ENCODE data around the gene OPCML.

Gene OPCML

DNA sequence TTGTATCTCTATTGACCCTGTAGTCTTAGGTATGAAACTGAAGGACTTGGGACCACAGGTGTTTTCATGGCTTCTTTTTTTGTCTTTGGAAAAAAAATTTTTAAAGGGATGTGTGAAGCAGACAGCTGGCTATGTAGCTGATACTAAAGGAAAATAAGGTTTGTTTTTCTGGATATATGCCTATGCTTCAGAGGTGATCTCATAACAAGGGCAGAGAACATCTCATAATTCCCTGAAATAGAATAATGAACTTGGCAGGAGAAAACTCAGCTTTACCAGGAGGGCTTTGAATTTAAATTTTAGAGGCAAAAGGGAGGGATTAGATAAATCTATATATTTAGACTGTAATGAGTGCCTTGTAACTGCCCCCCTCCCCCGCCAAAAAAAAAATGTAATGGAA, 714.9 kb downstream of the OPCML start:
- Histone ChIP-seq H2AFZ (ENCODE audit: low read length, unreplicated experiment) (no peak overlapping the region), H3K27me3 (ENCODE audit: insufficient read depth, low read length) (no peaks in the 10 kb centered on the region), H3K36me3 (ENCODE audit: insufficient read depth, low read length) (no peaks in the 10 kb centered on the region), H3K79me2 (ENCODE audit: control insufficient read depth, insufficient read depth, low read length, unreplicated experiment) (no peaks in the 10 kb centered on the region), H3K4me1 (ENCODE audit: control insufficient read depth, insufficient read depth, low read length, unreplicated experiment) (no peaks in the 10 kb centered on the region), H3K4me3 (ENCODE audit: low read depth, low read length) (no peak overlapping the region), H3K27ac (ENCODE audit: low read depth, low read length) (no peak overlapping the region)

- Histone ChIP-seq H3K4me1 (ENCODE audit: control insufficient read depth, insufficient read depth, low read length, unreplicated experiment) (no peaks in the 10 kb centered on the region), H3K27me3 (ENCODE audit: insufficient read depth, low read length) (no peaks in the 10 kb centered on the region), H3K27ac (ENCODE audit: low read depth, low read length) (no peak overlapping the region), H2AFZ (ENCODE audit: low read length, unreplicated experiment) (no peak overlapping the region), H3K4me3 (ENCODE audit: low read depth, low read length) (no peak overlapping the region), H3K36me3 (ENCODE audit: insufficient read depth, low read length) (no peaks in the 10 kb centered on the region), H3K79me2 (ENCODE audit: control insufficient read depth, insufficient read depth, low read length, unreplicated experiment) (no peaks in the 10 kb centered on the region)
Observed at GRCh38 chr11:132814410-132814809, 717.9 kb downstream of the OPCML start.

GRCh38 chr11:132811649-132812048, 720.7 kb downstream of the OPCML start:
- Histone ChIP-seq H3K4me1 (ENCODE audit: control insufficient read depth, insufficient read depth, low read length, unreplicated experiment) (no peaks in the 10 kb centered on the region), H2AFZ (ENCODE audit: low read length, unreplicated experiment) (no peak overlapping the region), H3K4me3 (ENCODE audit: low read depth, low read length) (no peak overlapping the region), H3K27ac (ENCODE audit: low read depth, low read length) (no peak overlapping the region), H3K36me3 (ENCODE audit: insufficient read depth, low read length) (no peaks in the 10 kb centered on the region), H3K79me2 (ENCODE audit: control insufficient read depth, insufficient read depth, low read length, unreplicated experiment) (no peaks in the 10 kb centered on the region), H3K27me3 (ENCODE audit: insufficient read depth, low read length) (no peaks in the 10 kb centered on the region)

GRCh38 chr11:132809070-132809469, 723.2 kb downstream of the OPCML start:
- Histone ChIP-seq H3K4me3 (ENCODE audit: low read depth, low read length) (no peak overlapping the region), H3K27ac (ENCODE audit: low read depth, low read length) (no peak overlapping the region), H3K79me2 (ENCODE audit: control insufficient read depth, insufficient read depth, low read length, unreplicated experiment) (no peaks in the 10 kb centered on the region), H3K36me3 (ENCODE audit: insufficient read depth, low read length) (no peaks in the 10 kb centered on the region), H3K27me3 (ENCODE audit: insufficient read depth, low read length) (no peaks in the 10 kb centered on the region), H2AFZ (ENCODE audit: low read length, unreplicated experiment) (no peak overlapping the region), H3K4me1 (ENCODE audit: control insufficient read depth, insufficient read depth, low read length, unreplicated experiment) (no peaks in the 10 kb centered on the region)

- H3K4me1 ChIP-seq (ENCODE audit: control insufficient read depth, insufficient read depth, low read length, unreplicated experiment): no peaks in the 10 kb centered on the region
- no peaks in the 10 kb centered on the region for H3K27me3 ChIP-seq (ENCODE audit: insufficient read depth, low read length)
- H3K79me2 ChIP-seq (ENCODE audit: control insufficient read depth, insufficient read depth, low read length, unreplicated experiment): no peaks in the 10 kb centered on the region
- H3K36me3 ChIP-seq (ENCODE audit: insufficient read depth, low read length): no peaks in the 10 kb centered on the region
- no peak overlapping the region for H3K4me3 ChIP-seq (ENCODE audit: low read depth, low read length)
- no peak overlapping the region for H2AFZ ChIP-seq (ENCODE audit: low read length, unreplicated experiment)
- no peak overlapping the region for H3K27ac ChIP-seq (ENCODE audit: low read depth, low read length)
Observed at GRCh38 chr11:132804258-132804657, 728.0 kb downstream of the OPCML start.

GRCh38 chr11:132803436-132803835, 728.9 kb downstream of the OPCML start:
- Histone ChIP-seq H3K79me2 (ENCODE audit: control insufficient read depth, insufficient read depth, low read length, unreplicated experiment) (no peaks in the 10 kb centered on the region), H3K4me3 (ENCODE audit: low read depth, low read length) (no peak overlapping the region), H3K4me1 (ENCODE audit: control insufficient read depth, insufficient read depth, low read length, unreplicated experiment) (no peaks in the 10 kb centered on the region), H2AFZ (ENCODE audit: low read length, unreplicated experiment) (no peak overlapping the region), H3K27ac (ENCODE audit: low read depth, low read length) (no peak overlapping the region), H3K27me3 (ENCODE audit: insufficient read depth, low read length) (no peaks in the 10 kb centered on the region), H3K36me3 (ENCODE audit: insufficient read depth, low read length) (no peaks in the 10 kb centered on the region)

DNA sequence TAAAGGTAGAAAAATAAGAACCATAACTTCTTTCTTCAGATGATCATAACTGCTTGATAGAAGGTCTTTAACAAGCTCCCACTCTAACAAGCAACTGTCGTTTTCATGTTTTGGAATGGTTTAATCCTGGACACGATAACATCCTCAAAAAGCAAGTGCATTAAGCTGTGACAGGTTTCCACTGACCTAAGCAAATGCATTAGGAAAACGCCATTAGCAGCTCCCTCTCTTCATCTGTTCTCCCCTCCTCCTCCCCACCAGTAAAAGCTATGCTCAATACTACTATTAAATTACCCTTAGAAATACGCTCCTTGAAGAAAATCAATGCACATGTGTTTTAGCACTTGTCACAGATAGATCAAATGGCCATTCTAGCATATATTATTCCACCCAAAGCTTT, 729.4 kb downstream of the OPCML start:
- no peak overlapping the region for H3K4me3 ChIP-seq (ENCODE audit: low read depth, low read length)
- H3K36me3 ChIP-seq (ENCODE audit: insufficient read depth, low read length): no peaks in the 10 kb centered on the region
- H3K79me2 ChIP-seq (ENCODE audit: control insufficient read depth, insufficient read depth, low read length, unreplicated experiment): no peaks in the 10 kb centered on the region
- H3K27ac ChIP-seq (ENCODE audit: low read depth, low read length): no peak overlapping the region
- no peak overlapping the region for H2AFZ ChIP-seq (ENCODE audit: low read length, unreplicated experiment)
- no peaks in the 10 kb centered on the region for H3K4me1 ChIP-seq (ENCODE audit: control insufficient read depth, insufficient read depth, low read length, unreplicated experiment)
- no peaks in the 10 kb centered on the region for H3K27me3 ChIP-seq (ENCODE audit: insufficient read depth, low read length)

- no peak overlapping the region for H3K27ac ChIP-seq (ENCODE audit: low read depth, low read length)
- H3K27me3 ChIP-seq (ENCODE audit: insufficient read depth, low read length): no peaks in the 10 kb centered on the region
- no peaks in the 10 kb centered on the region for H3K36me3 ChIP-seq (ENCODE audit: insufficient read depth, low read length)
- H3K4me1 ChIP-seq (ENCODE audit: control insufficient read depth, insufficient read depth, low read length, unreplicated experiment): no peaks in the 10 kb centered on the region
- H3K4me3 ChIP-seq (ENCODE audit: low read depth, low read length): no peak overlapping the region
- no peaks in the 10 kb centered on the region for H3K79me2 ChIP-seq (ENCODE audit: control insufficient read depth, insufficient read depth, low read length, unreplicated experiment)
- no peak overlapping the region for H2AFZ ChIP-seq (ENCODE audit: low read length, unreplicated experiment)
Observed at GRCh38 chr11:132793831-132794230, 738.5 kb downstream of the OPCML start.

GRCh38 chr11:132792341-132793140, 739.8 kb downstream of the OPCML start:
- Histone ChIP-seq H3K4me1 (ENCODE audit: control insufficient read depth, insufficient read depth, low read length, unreplicated experiment) (no peaks in the 10 kb centered on the region), H3K36me3 (ENCODE audit: insufficient read depth, low read length) (no peaks in the 10 kb centered on the region), H3K4me3 (ENCODE audit: low read depth, low read length) (no peak overlapping the region), H3K27ac (ENCODE audit: low read depth, low read length) (no peak overlapping the region), H3K27me3 (ENCODE audit: insufficient read depth, low read length) (no peaks in the 10 kb centered on the region), H3K79me2 (ENCODE audit: control insufficient read depth, insufficient read depth, low read length, unreplicated experiment) (no peaks in the 10 kb centered on the region), H2AFZ (ENCODE audit: low read length, unreplicated experiment) (no peak overlapping the region)

GRCh38 chr11:132790971-132791370, 741.3 kb downstream of the OPCML start:
- Histone ChIP-seq H3K4me3 (ENCODE audit: low read depth, low read length) (no peak overlapping the region), H3K27me3 (ENCODE audit: insufficient read depth, low read length) (no peaks in the 10 kb centered on the region), H2AFZ (ENCODE audit: low read length, unreplicated experiment) (no peak overlapping the region), H3K36me3 (ENCODE audit: insufficient read depth, low read length) (no peaks in the 10 kb centered on the region), H3K79me2 (ENCODE audit: control insufficient read depth, insufficient read depth, low read length, unreplicated experiment) (no peaks in the 10 kb centered on the region), H3K27ac (ENCODE audit: low read depth, low read length) (no peak overlapping the region), H3K4me1 (ENCODE audit: control insufficient read depth, insufficient read depth, low read length, unreplicated experiment) (no peaks in the 10 kb centered on the region)

- Histone ChIP-seq H3K4me1 (ENCODE audit: control insufficient read depth, insufficient read depth, low read length, unreplicated experiment) (no peaks in the 10 kb centered on the region), H3K27ac (ENCODE audit: low read depth, low read length) (no peak overlapping the region), H3K4me3 (ENCODE audit: low read depth, low read length) (no peak overlapping the region), H3K27me3 (ENCODE audit: insufficient read depth, low read length) (no peaks in the 10 kb centered on the region), H3K36me3 (ENCODE audit: insufficient read depth, low read length) (no peaks in the 10 kb centered on the region), H2AFZ (ENCODE audit: low read length, unreplicated experiment) (no peak overlapping the region), H3K79me2 (ENCODE audit: control insufficient read depth, insufficient read depth, low read length, unreplicated experiment) (no peaks in the 10 kb centered on the region)
Observed at GRCh38 chr11:132790466-132790865, 741.8 kb downstream of the OPCML start.
